ENCODE results near the gene NBEA. TPM values are rescaled to one million over a fixed set of nuclear protein-coding genes. Genes with fewer than 3 reads are reported as not detected.
A peak's percentile ranks its signal among the peaks of the same experiment; 100 is the strongest.

The NBEA gene, protein sequence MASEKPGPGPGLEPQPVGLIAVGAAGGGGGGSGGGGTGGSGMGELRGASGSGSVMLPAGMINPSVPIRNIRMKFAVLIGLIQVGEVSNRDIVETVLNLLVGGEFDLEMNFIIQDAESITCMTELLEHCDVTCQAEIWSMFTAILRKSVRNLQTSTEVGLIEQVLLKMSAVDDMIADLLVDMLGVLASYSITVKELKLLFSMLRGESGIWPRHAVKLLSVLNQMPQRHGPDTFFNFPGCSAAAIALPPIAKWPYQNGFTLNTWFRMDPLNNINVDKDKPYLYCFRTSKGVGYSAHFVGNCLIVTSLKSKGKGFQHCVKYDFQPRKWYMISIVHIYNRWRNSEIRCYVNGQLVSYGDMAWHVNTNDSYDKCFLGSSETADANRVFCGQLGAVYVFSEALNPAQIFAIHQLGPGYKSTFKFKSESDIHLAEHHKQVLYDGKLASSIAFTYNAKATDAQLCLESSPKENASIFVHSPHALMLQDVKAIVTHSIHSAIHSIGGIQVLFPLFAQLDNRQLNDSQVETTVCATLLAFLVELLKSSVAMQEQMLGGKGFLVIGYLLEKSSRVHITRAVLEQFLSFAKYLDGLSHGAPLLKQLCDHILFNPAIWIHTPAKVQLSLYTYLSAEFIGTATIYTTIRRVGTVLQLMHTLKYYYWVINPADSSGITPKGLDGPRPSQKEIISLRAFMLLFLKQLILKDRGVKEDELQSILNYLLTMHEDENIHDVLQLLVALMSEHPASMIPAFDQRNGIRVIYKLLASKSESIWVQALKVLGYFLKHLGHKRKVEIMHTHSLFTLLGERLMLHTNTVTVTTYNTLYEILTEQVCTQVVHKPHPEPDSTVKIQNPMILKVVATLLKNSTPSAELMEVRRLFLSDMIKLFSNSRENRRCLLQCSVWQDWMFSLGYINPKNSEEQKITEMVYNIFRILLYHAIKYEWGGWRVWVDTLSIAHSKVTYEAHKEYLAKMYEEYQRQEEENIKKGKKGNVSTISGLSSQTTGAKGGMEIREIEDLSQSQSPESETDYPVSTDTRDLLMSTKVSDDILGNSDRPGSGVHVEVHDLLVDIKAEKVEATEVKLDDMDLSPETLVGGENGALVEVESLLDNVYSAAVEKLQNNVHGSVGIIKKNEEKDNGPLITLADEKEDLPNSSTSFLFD (N-terminal part only)
- 10.8 and 11.9 TPM in 2 replicates for total RNA-seq
- long read RNA-seq, partial matches to known transcripts, result 4 of 6 reads
- long read RNA-seq, other reads (novel, unspliced or antisense), result 2 of 6 reads

DNA sequence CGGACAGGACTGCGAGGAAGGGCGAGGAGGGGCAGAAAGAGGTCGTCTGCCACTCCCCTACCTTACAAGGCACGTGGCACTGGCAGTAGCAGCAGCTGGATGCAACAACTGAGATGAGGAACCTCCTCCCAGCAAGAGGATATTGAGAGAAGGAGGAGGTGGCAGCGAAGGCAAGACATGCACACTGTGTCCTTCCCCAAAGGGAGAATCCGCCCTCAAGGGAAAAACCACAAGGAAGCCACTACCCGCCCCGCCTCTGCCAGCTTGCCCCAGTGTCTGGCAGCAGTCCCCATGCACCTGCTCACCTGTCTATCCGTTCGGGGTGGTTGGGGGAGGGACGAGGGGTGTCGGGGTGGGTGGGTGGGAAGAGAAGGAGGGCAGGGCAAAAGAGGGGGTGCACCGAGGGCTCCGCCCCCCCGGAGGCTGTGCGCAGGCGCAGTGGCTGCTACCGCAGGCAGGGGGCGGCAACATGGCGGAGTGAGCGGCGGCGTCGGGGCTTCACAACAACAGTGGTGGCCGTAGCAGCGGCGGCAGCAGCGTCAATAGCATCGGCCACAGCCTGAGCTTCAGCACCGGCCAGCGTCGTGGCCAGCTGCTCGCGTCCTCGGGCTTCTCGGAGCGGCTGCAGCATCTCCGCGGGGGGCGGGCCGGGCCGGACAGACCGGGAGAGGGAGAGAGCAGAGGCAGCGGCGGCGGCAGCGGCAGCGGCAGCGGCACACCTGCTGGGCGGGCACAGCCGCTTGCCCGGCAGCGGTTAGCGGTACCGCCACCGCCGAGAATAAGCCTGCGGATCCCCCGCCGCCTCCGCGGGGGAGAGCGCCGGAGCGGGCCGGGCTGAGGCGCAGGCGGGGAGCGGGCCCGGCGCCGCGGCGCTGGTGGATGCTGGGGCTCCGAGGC, at the start of gene NBEA:
NBEA (plus strand) TSS at position 436 of the 897 bp plus-strand sequence. CDS start 551 bp downstream, outside the sequence.
- H3K36me3 Mint-ChIP-seq (ENCODE audit: low read depth), result no peaks in the 10 kb centered on the region
- H3K4me1 Mint-ChIP-seq, result peaks cover 30% of the 10 kb centered on the region
- TF ChIP-seq, protein P1, sequence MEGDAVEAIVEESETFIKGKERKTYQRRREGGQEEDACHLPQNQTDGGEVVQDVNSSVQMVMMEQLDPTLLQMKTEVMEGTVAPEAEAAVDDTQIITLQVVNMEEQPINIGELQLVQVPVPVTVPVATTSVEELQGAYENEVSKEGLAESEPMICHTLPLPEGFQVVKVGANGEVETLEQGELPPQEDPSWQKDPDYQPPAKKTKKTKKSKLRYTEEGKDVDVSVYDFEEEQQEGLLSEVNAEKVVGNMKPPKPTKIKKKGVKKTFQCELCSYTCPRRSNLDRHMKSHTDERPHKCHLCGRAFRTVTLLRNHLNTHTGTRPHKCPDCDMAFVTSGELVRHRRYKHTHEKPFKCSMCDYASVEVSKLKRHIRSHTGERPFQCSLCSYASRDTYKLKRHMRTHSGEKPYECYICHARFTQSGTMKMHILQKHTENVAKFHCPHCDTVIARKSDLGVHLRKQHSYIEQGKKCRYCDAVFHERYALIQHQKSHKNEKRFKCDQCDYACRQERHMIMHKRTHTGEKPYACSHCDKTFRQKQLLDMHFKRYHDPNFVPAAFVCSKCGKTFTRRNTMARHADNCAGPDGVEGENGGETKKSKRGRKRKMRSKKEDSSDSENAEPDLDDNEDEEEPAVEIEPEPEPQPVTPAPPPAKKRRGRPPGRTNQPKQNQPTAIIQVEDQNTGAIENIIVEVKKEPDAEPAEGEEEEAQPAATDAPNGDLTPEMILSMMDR (conservative IDR thresholded peaks at IDR 0.05), result peak; percentile 33
- no peaks in the 10 kb centered on the region for H3K9me3 Mint-ChIP-seq
- H3K27ac Mint-ChIP-seq (ENCODE audit: unreplicated experiment), result no peak within 1 kb of the TSS
- peak within 1 kb of the TSS; percentile 97 for H3K4me3 Mint-ChIP-seq
- DNase-seq (ENCODE audit: low read depth, low spot score), result peak; percentile 76
- peaks cover 51% of the 10 kb centered on the region for H3K27me3 Mint-ChIP-seq (ENCODE audit: low read depth)

DNA sequence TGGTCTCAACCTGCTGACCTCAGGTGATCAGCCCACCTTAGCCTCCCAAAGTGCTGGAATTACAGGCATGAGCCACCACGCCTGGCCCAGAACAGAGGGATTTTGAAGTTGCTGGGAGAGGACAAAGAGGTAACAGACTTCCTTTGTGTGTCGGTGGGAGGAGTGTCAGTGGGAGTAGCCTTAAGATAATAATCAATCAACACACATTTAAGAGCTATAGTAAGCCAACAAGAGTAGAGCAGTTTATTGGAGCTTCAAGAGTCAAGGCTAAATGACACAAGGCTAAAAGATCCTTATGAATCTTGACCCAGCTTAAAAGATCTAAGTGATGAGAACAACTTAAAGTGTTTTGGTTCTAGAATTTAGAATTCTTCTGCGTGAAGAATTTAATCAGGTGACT, 47.3 kb upstream of the NBEA start:
- Mint-ChIP-seq H3K36me3 (ENCODE audit: low read depth) (no peaks in the 10 kb centered on the region), H3K4me1 (no peaks in the 10 kb centered on the region), H3K27me3 (ENCODE audit: low read depth) (no peaks in the 10 kb centered on the region), H3K27ac (ENCODE audit: unreplicated experiment) (no peak overlapping the region), H3K9me3 (peaks cover 2% of the 10 kb centered on the region), H3K4me3 (no peak overlapping the region)
- DNase-seq (ENCODE audit: low read depth, low spot score), result no peak
- TF ChIP-seq, protein P1 (conservative IDR thresholded peaks at IDR 0.05), result no peak

DNA sequence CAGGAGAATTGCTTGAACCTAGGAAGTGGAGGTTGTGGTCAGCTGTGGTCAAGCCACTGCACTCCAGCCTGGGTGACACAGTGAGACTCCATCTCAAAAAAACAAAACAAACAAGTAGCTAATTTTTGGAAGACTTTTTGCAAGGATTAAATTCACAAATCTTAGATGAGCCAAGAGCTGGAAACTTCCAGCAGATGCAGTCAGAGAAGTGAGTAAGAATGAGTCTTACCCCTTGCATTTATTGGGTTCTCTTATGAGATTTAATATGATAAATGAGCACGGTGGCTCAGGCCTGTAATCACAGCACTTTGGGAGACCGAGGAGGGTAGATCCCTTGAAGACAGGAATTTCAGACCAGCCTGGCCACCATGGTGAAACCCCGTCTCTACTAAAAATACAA, 44.9 kb upstream of the NBEA start:
- TF ChIP-seq, protein P1 (conservative IDR thresholded peaks at IDR 0.05), result no peak
- Mint-ChIP-seq H3K27me3 (ENCODE audit: low read depth) (peaks cover 5% of the 10 kb centered on the region), H3K9me3 (peaks cover 2% of the 10 kb centered on the region), H3K4me3 (no peak overlapping the region), H3K36me3 (ENCODE audit: low read depth) (no peaks in the 10 kb centered on the region), H3K27ac (ENCODE audit: unreplicated experiment) (peak overlapping the region; percentile 43), H3K4me1 (peaks cover 4% of the 10 kb centered on the region)
- no peak for DNase-seq (ENCODE audit: low read depth, low spot score)

DNA sequence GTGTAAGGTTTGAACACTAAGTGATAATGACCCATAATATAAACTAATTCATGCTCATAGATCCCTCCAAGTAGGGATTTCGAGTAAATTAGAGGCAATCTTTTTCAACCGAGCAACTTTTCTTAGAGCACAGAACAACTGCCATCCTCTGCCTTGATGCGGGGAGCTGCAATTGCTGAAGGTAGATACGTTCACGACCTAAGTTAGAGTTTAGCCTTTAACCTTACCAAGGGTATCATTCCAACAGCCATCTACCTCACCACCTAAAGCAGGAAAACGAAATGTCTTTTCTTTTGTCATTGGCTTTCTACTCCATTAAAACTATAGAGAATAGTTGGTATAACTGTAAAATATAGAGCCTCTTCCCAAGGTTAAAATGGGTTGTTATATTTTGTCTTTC, 42.2 kb upstream of the NBEA start:
- H3K36me3 Mint-ChIP-seq (ENCODE audit: low read depth), result no peaks in the 10 kb centered on the region
- peaks cover 2% of the 10 kb centered on the region for H3K9me3 Mint-ChIP-seq
- H3K27ac Mint-ChIP-seq (ENCODE audit: unreplicated experiment), result no peak overlapping the region
- H3K27me3 Mint-ChIP-seq (ENCODE audit: low read depth), result peaks cover 5% of the 10 kb centered on the region
- peaks cover 4% of the 10 kb centered on the region for H3K4me1 Mint-ChIP-seq
- H3K4me3 Mint-ChIP-seq, result no peak overlapping the region
- TF ChIP-seq, protein P1 (conservative IDR thresholded peaks at IDR 0.05), result no peak
- no peak for DNase-seq (ENCODE audit: low read depth, low spot score)
